SK-N-SH (cell line): ENCODE data around the gene RIC3. TPM values are rescaled to one million over a fixed set of nuclear protein-coding genes. Genes with fewer than 3 reads are reported as not detected.

Experiments used
- CTCF ChIA-PET: fragments of 300-600, 350-600 bp; formaldehyde crosslinking; extraction: SDS; loops from one replicate; lab custom pipeline; 2021; lab: Yijun Ruan, JAX
- POLR2A ChIA-PET: fragments of 350-600 bp; sonication (Branson Sonifier 250); formaldehyde crosslinking; extraction: SDS; loops from one replicate; lab custom pipeline; 2020; ENCODE audit warnings: antibody characterized with exemption, inconsistent platforms; lab: Yijun Ruan, JAX
- DNase-seq: peaks from one replicate; pipeline ENCODE4 v3.0.0; 2012
- H2AFZ ChIP-seq: fragments of 200-600 bp; sonication (generic); 2 replicates; pipeline ENCODE4 v1.8.1; 2016; ENCODE audit warnings: antibody characterized with exemption, mild to moderate bottlenecking, low read depth
- H3F3A ChIP-seq: fragments of 200-600 bp; sonication (generic); replicated peaks from 2 replicates; pipeline ENCODE3; 2016; ENCODE audit warnings: antibody characterized with exemption, mild to moderate bottlenecking; ENCODE audit not compliant: insufficient read depth
- H3K27ac ChIP-seq, 2 experiments: fragments of 200-500 bp in 1 of 2; fragments of 200-600 bp in 1 of 2; sonication (Bioruptor generic) in 1 of 2; sonication (generic), shearing (Covaris generic) in 1 of 2; 2 replicates each; pipeline versions ENCODE4 v1.5.1 to v1.6.1; 2014 to 2016; ENCODE audit warnings: low read depth in 2 of 2, inconsistent platforms in 1 of 2, low read length in 1 of 2, mild to moderate bottlenecking in 1 of 2, mixed read lengths in 1 of 2
- H3K27me3 ChIP-seq: fragments of 200-600 bp; sonication (generic), shearing (Covaris generic); 2 replicates; pipeline ENCODE4 v1.6.1; 2016; ENCODE audit warnings: mixed run types; ENCODE audit not compliant: insufficient read depth
- H3K36me3 ChIP-seq, 2 experiments: fragments of 200-500 bp in 1 of 2; fragments of 200-600 bp in 1 of 2; sonication (Bioruptor generic) in 1 of 2; sonication (generic) in 1 of 2; replicated peaks in 1 of 2; 2 replicates each; pipeline versions ENCODE3 to v1.5.1; 2014 to 2016; ENCODE audit warnings: low read length in 1 of 2, mild to moderate bottlenecking in 1 of 2; ENCODE audit not compliant: insufficient read depth in 2 of 2, control insufficient read depth in 1 of 2
- H3K4me1 ChIP-seq, 2 experiments: fragments of 200-500 bp in 1 of 2; fragments of 200-600 bp in 1 of 2; sonication (Bioruptor generic) in 1 of 2; sonication (generic), shearing (Covaris generic) in 1 of 2; 2 replicates each; pipeline versions ENCODE4 v1.5.1 to v1.6.1; 2014 to 2016; ENCODE audit warnings: low read depth in 1 of 2, low read length in 1 of 2, mixed run types in 1 of 2; ENCODE audit not compliant: insufficient read depth in 2 of 2, control insufficient read depth in 1 of 2
- H3K4me2 ChIP-seq: fragments of 200-600 bp; sonication (generic), shearing (Covaris generic); 2 replicates; pipeline ENCODE4 v1.6.1; 2017; ENCODE audit warnings: mixed run types
- H3K4me3 ChIP-seq, 2 experiments: fragments of 200-500 bp in 1 of 2; fragments of 200-600 bp in 1 of 2; sonication (Bioruptor generic) in 1 of 2; sonication (generic), shearing (Covaris generic) in 1 of 2; 2 replicates each; pipeline versions ENCODE4 v1.5.1 to v1.8.1; 2014 to 2016; ENCODE audit warnings: low read depth in 2 of 2, inconsistent platforms in 1 of 2, low read length in 1 of 2, mild to moderate bottlenecking in 1 of 2, mixed read lengths in 1 of 2, moderate library complexity in 1 of 2
- H3K79me2 ChIP-seq: fragments of 200-600 bp; sonication (generic); 2 replicates; pipeline ENCODE4 v1.8.1; 2017; ENCODE audit warnings: mild to moderate bottlenecking; ENCODE audit not compliant: insufficient read depth
- H3K9ac ChIP-seq: fragments of 200-600 bp; sonication (generic); 2 replicates; pipeline ENCODE4 v1.6.1; 2017; ENCODE audit warnings: mixed run types
- H3K9me2 ChIP-seq: fragments of 200-600 bp; sonication (generic); 2 replicates; pipeline ENCODE4 v1.6.1; 2017; ENCODE audit warnings: mixed run types
- H3K9me3 ChIP-seq: fragments of 200-600 bp; sonication (generic); 2 replicates; pipeline ENCODE4 v1.6.1; 2017; ENCODE audit warnings: mixed run types, mild to moderate bottlenecking, moderate library complexity
- H4K20me1 ChIP-seq: fragments of 200-600 bp; sonication (generic); 2 replicates; pipeline ENCODE4 v1.6.1; 2017; ENCODE audit warnings: mild to moderate bottlenecking, mixed run types; ENCODE audit not compliant: insufficient read depth
- ELF1 ChIP-seq: IDR thresholded peaks from 2 replicates; pipeline ENCODE4 v1.4.0; 2012
- EZH2phosphoT487 ChIP-seq: fragments of 200-600 bp; sonication (generic); IDR thresholded peaks from 2 replicates; pipeline ENCODE4 v1.6.1; 2017; ENCODE audit warnings: low read depth, mixed run types, mild to moderate bottlenecking, antibody characterized with exemption, moderate library complexity, borderline replicate concordance
- FOSL2 ChIP-seq: IDR thresholded peaks from 2 replicates; pipeline ENCODE4 v1.4.0; 2012; ENCODE audit warnings: low read depth, mild to moderate bottlenecking, moderate library complexity, borderline replicate concordance
- FOXJ3 ChIP-seq: sonication (generic); formaldehyde crosslinking; IDR thresholded peaks from 2 replicates; pipeline ENCODE4 v1.5.1; 2020; ENCODE audit warnings: mild to moderate bottlenecking, missing genetic modification reagents
- FOXM1 ChIP-seq: IDR thresholded peaks from 2 replicates; pipeline ENCODE4 v1.4.0; 2012; ENCODE audit warnings: low read depth, mild to moderate bottlenecking
- GABPA ChIP-seq: IDR thresholded peaks from 2 replicates; pipeline ENCODE4 v1.4.0; 2012; ENCODE audit warnings: low read depth, mild to moderate bottlenecking
- GATA2 ChIP-seq: sonication (generic); formaldehyde crosslinking; IDR thresholded peaks from 2 replicates; pipeline ENCODE4 v1.5.0; 2020; ENCODE audit warnings: mild to moderate bottlenecking, missing genetic modification reagents
- IRF3 ChIP-seq: fragments of 150-350 bp; IDR thresholded peaks from 2 replicates; pipeline ENCODE4 v1.6.1; 2016; ENCODE audit warnings: mild to moderate bottlenecking, low read depth, low read length
- JUND ChIP-seq: IDR thresholded peaks from 2 replicates; pipeline ENCODE4 v1.4.0; 2012
- MAX ChIP-seq: IDR thresholded peaks from 2 replicates; pipeline ENCODE4 v1.4.0; 2012; ENCODE audit warnings: low read depth
- NFIC ChIP-seq: IDR thresholded peaks from 2 replicates; pipeline ENCODE4 v1.4.0; 2012; ENCODE audit warnings: borderline replicate concordance
- PBX3 ChIP-seq: IDR thresholded peaks from 2 replicates; pipeline ENCODE4; 2012
- RCOR1 ChIP-seq: fragments of 150-350 bp; IDR thresholded peaks from 2 replicates; pipeline ENCODE4 v1.6.1; 2017; ENCODE audit warnings: antibody characterized with exemption, low read length
- REST ChIP-seq: IDR thresholded peaks from 2 replicates; pipeline ENCODE4 v1.6.1; 2012; ENCODE audit warnings: mild to moderate bottlenecking, low read depth, low read length, moderate library complexity
- RFX5 ChIP-seq: IDR thresholded peaks from 2 replicates; pipeline ENCODE4 v1.6.1; 2012; ENCODE audit warnings: mild to moderate bottlenecking, improper control_type of control experiment, low read length
- TAF1 ChIP-seq: IDR thresholded peaks from 2 replicates; pipeline ENCODE4 v1.6.1; 2012; ENCODE audit warnings: low read depth, mild to moderate bottlenecking, low read length, moderate library complexity, borderline replicate concordance
- TCF12 ChIP-seq: IDR thresholded peaks from 2 replicates; pipeline ENCODE4 v1.4.0; 2012
- TEAD4 ChIP-seq: IDR thresholded peaks from 2 replicates; pipeline ENCODE4 v1.4.0; 2012; ENCODE audit warnings: mild to moderate bottlenecking, borderline replicate concordance; ENCODE audit not compliant: insufficient read depth
- USF1 ChIP-seq: IDR thresholded peaks from 2 replicates; pipeline ENCODE4 v1.4.0; 2012; ENCODE audit warnings: low read depth, borderline replicate concordance
- ZBTB33 ChIP-seq: IDR thresholded peaks from 2 replicates; pipeline ENCODE4 v1.4.0; 2012; ENCODE audit warnings: low read depth, borderline replicate concordance
- WGBS: methylation state at CpG from one replicate; pipeline ENCODE4 v1.1.6; 2017; ENCODE audit warnings: low lambda C conversion rate; 5-methylcytosine and 5-hydroxymethylcytosine counted together
- polyA plus RNA-seq, 3 experiments: library from polyadenylated mRNA; depleted of rRNA; stranded (reverse); fragments of >200 nt; gene quantifications; 2 replicates each; pipeline ENCODE4 v1.2.3, GENCODE V29; 2012

The RIC3 gene
- polyA plus RNA-seq, 1 of the 3 experiments (the other 2 are of a cell fraction), result 0.54 TPM

- no peaks in the 10 kb centered on the region for H4K20me1 ChIP-seq
- no peaks in the 10 kb centered on the region for H3K36me3 ChIP-seq
- no peak overlapping the region for H3K4me3 ChIP-seq
- H3K9ac ChIP-seq, result no peak overlapping the region
- TF ChIP-seq FOSL2 (no peak), REST (no peak), GABPA (no peak), PBX3 (no peak), MAX (no peak), EZH2phosphoT487 (no peak), GATA2 (CRISPR knock-in tag) (no peak), JUND (no peak), ZBTB33 (no peak), TAF1 (no peak), ELF1 (no peak), USF1 (no peak), NFIC (no peak), TEAD4 (no peak), IRF3 (no peak), FOXM1 (no peak), RCOR1 (no peak), TCF12 (no peak), FOXJ3 (CRISPR knock-in tag) (no peak), RFX5 (no peak)
- H2AFZ ChIP-seq, result no peak overlapping the region
- ChIA-PET CTCF (interaction anchor here (11.8 kb wide), 1 partner anchor 31 kb away, joined by 230 read pairs; no protein-coding TSS in a partner anchor), POLR2A (interaction anchor here (0.9 to 2.9 kb wide), 2 partner anchors 8 to 17 kb away, joined by 4 to 12 read pairs; no protein-coding TSS in a partner anchor)
- H3K9me2 ChIP-seq, result no peaks in the 10 kb centered on the region
- H3F3A ChIP-seq, result peaks cover 20% of the 10 kb centered on the region
- H3K9me3 ChIP-seq, result no peaks in the 10 kb centered on the region
- no peak for DNase-seq
- 92% methylated on average over 2 of the region's 2 CpGs for WGBS
- H3K79me2 ChIP-seq, result no peaks in the 10 kb centered on the region
- no peak overlapping the region for H3K4me2 ChIP-seq
- H3K27me3 ChIP-seq, result no peaks in the 10 kb centered on the region
- H3K4me1 ChIP-seq, result peaks cover 9 to 61% of the 10 kb centered on the region in 2 experiments
- no peak overlapping the region for H3K27ac ChIP-seq
These were observed 103.8 kb downstream of the RIC3 start for GRCh38 chr11:8065031-8065430.
